GM23248 (cell line): Measurements from ENCODE around the gene GLT8D2. TPM values are rescaled to one million over a fixed set of nuclear protein-coding genes. Genes with fewer than 3 reads are reported as not detected.

ENCODE experiments used
- DNase-seq: peaks from one replicate; pipeline ENCODE4 v3.0.0-alpha.2; 2015
- H2AFZ ChIP-seq: fragments of 200-600 bp; sonication (generic); 2 replicates; pipeline ENCODE4 v1.6.1; 2016; ENCODE audit warnings: antibody characterized with exemption
- H3F3A ChIP-seq: fragments of 200-600 bp; sonication (generic); 2 replicates; pipeline ENCODE4 v1.6.1; 2016; ENCODE audit warnings: mild to moderate bottlenecking, antibody characterized with exemption, mixed run types; ENCODE audit not compliant: insufficient read depth
- H3K27ac ChIP-seq: fragments of 200-600 bp; sonication (generic); 2 replicates; pipeline ENCODE4 v1.5.1; 2016; ENCODE audit warnings: mild to moderate bottlenecking
- H3K27me3 ChIP-seq: fragments of 200-600 bp; sonication (generic); replicated peaks from 2 replicates; pipeline ENCODE4 v1.6.1; 2016; ENCODE audit warnings: mild to moderate bottlenecking; ENCODE audit not compliant: insufficient read depth
- H3K36me3 ChIP-seq: fragments of 200-600 bp; sonication (generic); 2 replicates; pipeline ENCODE4 v1.6.1; 2016; ENCODE audit warnings: low read depth, mild to moderate bottlenecking
- H3K4me1 ChIP-seq: fragments of 200-600 bp; sonication (generic); 2 replicates; pipeline ENCODE4 v1.6.1; 2016; ENCODE audit warnings: mild to moderate bottlenecking; ENCODE audit not compliant: insufficient read depth
- H3K4me2 ChIP-seq: fragments of 200-600 bp; sonication (generic); one replicate; pipeline ENCODE4 v1.6.1; 2016; ENCODE audit warnings: mild to moderate bottlenecking; ENCODE audit not compliant: unreplicated experiment
- H3K4me3 ChIP-seq: fragments of 200-600 bp; sonication (generic); 2 replicates; pipeline ENCODE4 v1.5.1; 2016; ENCODE audit warnings: mild to moderate bottlenecking
- H3K79me2 ChIP-seq: fragments of 200-600 bp; sonication (generic); 2 replicates; pipeline ENCODE4 v1.6.1; 2016; ENCODE audit warnings: mild to moderate bottlenecking; ENCODE audit not compliant: insufficient read depth
- H3K9ac ChIP-seq: fragments of 200-600 bp; sonication (generic); 2 replicates; pipeline ENCODE4 v1.6.1; 2016; ENCODE audit warnings: mild to moderate bottlenecking
- H3K9me2 ChIP-seq: fragments of 200-600 bp; sonication (generic); 2 replicates; pipeline ENCODE4 v1.6.1; 2016; ENCODE audit warnings: mixed run types, mild to moderate bottlenecking, moderate library complexity; ENCODE audit not compliant: insufficient read depth
- H3K9me3 ChIP-seq: fragments of 200-600 bp; sonication (generic); one replicate; pipeline ENCODE4 v1.6.1; 2017; ENCODE audit warnings: low read depth
- H4K20me1 ChIP-seq: fragments of 200-600 bp; sonication (generic); 2 replicates; pipeline ENCODE4 v1.6.0; 2016; ENCODE audit not compliant: insufficient read depth
- EZH2 ChIP-seq: fragments of 200-600 bp; sonication (generic); IDR thresholded peaks from 2 replicates; pipeline ENCODE4 v1.6.1; 2018; ENCODE audit warnings: antibody characterized with exemption, mild to moderate bottlenecking; ENCODE audit not compliant: insufficient read depth, poor library complexity, severe bottlenecking
- EZH2phosphoT487 ChIP-seq: fragments of 200-600 bp; sonication (generic); IDR thresholded peaks from 2 replicates; pipeline ENCODE4 v1.6.1; 2018; ENCODE audit warnings: antibody characterized with exemption, moderate library complexity, mild to moderate bottlenecking, low read depth; ENCODE audit not compliant: insufficient read depth
- WGBS, 2 experiments: methylation state at CpG; one replicate each; pipeline ENCODE4 v1.1.6; 2015 to 2017; ENCODE audit warnings: low lambda C conversion rate in 2 of 2, low coverage in 1 of 2; ENCODE audit errors: missing lambda C conversion rate in 2 of 2; 5-methylcytosine and 5-hydroxymethylcytosine counted together
- in situ Hi-C: fragments of 300-500 bp; cut with MboI; formaldehyde crosslinking; loops from 2 replicates; pipeline ENCODE4 v1.15.0; 2020
- polyA plus RNA-seq: library from polyadenylated mRNA; unstranded; fragments of >200 nt; fragmentation: Nextera tagmentation; extraction: Ambion mirVana; gene quantifications from 2 replicates; pipeline ENCODE4 v1.2.1, GENCODE V29; 2016
- total RNA-seq: library from RNA; depleted of rRNA; stranded (reverse); fragments of >200 nt; shearing (Covaris generic); gene quantifications from 2 replicates; pipeline ENCODE4 v1.2.3, GENCODE V29; 2014

The GLT8D2 gene
- total and polyA plus RNA-seq, 2 experiments from 2014 or later = 58.6 to 99.2 TPM

GRCh38 chr12:103962493-103962892, 87.5 kb downstream of the GLT8D2 start:
- Histone ChIP-seq H3K79me2 (peaks cover 51% of the 10 kb centered on the region), H3K27ac (no peak overlapping the region), H3K9me2 (no peaks in the 10 kb centered on the region), H3K9ac (no peak overlapping the region), H2AFZ (no peak overlapping the region), H3K36me3 (no peaks in the 10 kb centered on the region), H3K4me1 (peaks cover 18% of the 10 kb centered on the region), H3K4me3 (no peak overlapping the region), H3K4me2 (no peak overlapping the region), H3K27me3 (no peaks in the 10 kb centered on the region), H3K9me3 (no peaks in the 10 kb centered on the region), H3F3A (peaks cover 31% of the 10 kb centered on the region), H4K20me1 (no peaks in the 10 kb centered on the region)
- WGBS, 2 experiments = 0 to 9% methylated on average over 1 of the region's 1 CpG
- no peak for TF ChIP-seq EZH2phosphoT487
- in situ Hi-C loops = no loop called here
- DNase-seq = no peak

- H3K9me3 ChIP-seq = no peaks in the 10 kb centered on the region
- peaks cover 13% of the 10 kb centered on the region for H3K4me1 ChIP-seq
- no peak overlapping the region for H3K4me2 ChIP-seq
- H3K4me3 ChIP-seq = no peak overlapping the region
- H3K79me2 ChIP-seq = peaks cover 44% of the 10 kb centered on the region
- WGBS, 2 experiments = 80 to 81% methylated on average over 7 of the region's 7 CpGs
- no peak for TF ChIP-seq EZH2phosphoT487
- no peak for TF ChIP-seq EZH2
- H3K9ac ChIP-seq = no peak overlapping the region
- no peak overlapping the region for H3K27ac ChIP-seq
- no peak for DNase-seq
- H3K9me2 ChIP-seq = no peaks in the 10 kb centered on the region
- H4K20me1 ChIP-seq = no peaks in the 10 kb centered on the region
- in situ Hi-C loops = no loop called here
- H3K27me3 ChIP-seq = no peaks in the 10 kb centered on the region
- H2AFZ ChIP-seq = no peak overlapping the region
- H3F3A ChIP-seq = peaks cover 22% of the 10 kb centered on the region
- no peaks in the 10 kb centered on the region for H3K36me3 ChIP-seq
Measured at GRCh38 chr12:103960616-103961227, 89.3 kb downstream of the GLT8D2 start.

DNA sequence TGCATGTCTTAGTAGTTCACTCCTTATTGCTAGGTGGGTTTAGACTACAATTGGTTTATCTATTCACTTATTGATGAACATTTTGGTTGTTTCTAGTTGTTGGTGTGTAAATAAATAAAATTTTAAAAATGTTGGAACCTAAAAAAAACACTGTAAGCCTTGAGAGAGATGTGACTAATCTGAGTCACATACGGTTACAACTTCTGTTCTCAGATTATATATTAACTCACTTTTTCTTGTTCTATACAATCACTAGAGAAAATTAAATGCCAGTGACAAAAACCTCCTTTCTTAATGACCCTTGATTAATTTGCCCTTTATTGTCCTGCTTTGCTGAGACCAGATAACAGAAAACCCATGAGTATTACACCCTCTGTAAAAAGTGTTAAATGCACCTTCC, 91.4 kb downstream of the GLT8D2 start:
- H3K9me3 ChIP-seq = no peaks in the 10 kb centered on the region
- H2AFZ ChIP-seq = 0 out of 2 replicates have a peak overlapping the region, but pooled peaks have one; percentile 25
- H3K27me3 ChIP-seq = no peaks in the 10 kb centered on the region
- H3K79me2 ChIP-seq = peaks cover 45% of the 10 kb centered on the region
- H3K9ac ChIP-seq = no peak overlapping the region
- peak; percentile 23 for DNase-seq
- no peak overlapping the region for H3K4me2 ChIP-seq
- 16 to 18% methylated on average over 1 of the region's 1 CpG for WGBS, 2 experiments
- H3K4me3 ChIP-seq = no peak overlapping the region
- H3K4me1 ChIP-seq = peaks cover 12% of the 10 kb centered on the region
- H3F3A ChIP-seq = peaks cover 22% of the 10 kb centered on the region
- no peaks in the 10 kb centered on the region for H4K20me1 ChIP-seq
- H3K36me3 ChIP-seq = no peaks in the 10 kb centered on the region
- no peaks in the 10 kb centered on the region for H3K9me2 ChIP-seq
- peak overlapping the region; percentile 9; the same call in 1 of the 2 replicates for H3K27ac ChIP-seq
- TF ChIP-seq EZH2phosphoT487 = no peak
- TF ChIP-seq EZH2 = no peak
- in situ Hi-C loops = no loop called here

DNA sequence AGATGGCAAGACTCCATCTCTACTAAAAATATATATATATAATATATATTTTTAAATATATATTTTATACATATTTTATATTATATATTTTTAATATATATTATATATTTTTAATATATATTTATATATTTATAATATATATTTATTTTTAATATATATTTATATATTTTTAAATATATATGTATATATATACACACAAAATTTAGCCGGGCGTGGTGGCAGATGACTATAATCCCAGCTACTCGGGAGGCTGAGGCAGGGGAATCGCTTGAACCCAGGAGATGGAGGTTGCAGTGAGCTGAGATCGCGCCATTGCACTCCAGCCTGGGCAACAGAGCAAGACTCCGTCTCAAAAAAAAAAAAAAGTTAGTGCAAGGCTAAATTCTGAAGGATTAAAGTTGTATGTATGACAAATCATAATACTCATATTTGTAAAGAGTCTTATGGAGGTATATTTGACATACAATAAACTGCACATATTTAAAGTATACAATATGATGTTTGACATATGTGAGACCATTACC, 92.1 kb downstream of the GLT8D2 start:
- peak overlapping the region; percentile 97 for H2AFZ ChIP-seq
- in situ Hi-C loops = no loop called here
- no peaks in the 10 kb centered on the region for H4K20me1 ChIP-seq
- H3K79me2 ChIP-seq = peaks cover 43% of the 10 kb centered on the region
- no peak for DNase-seq
- TF ChIP-seq EZH2phosphoT487 = no peak
- TF ChIP-seq EZH2 = no peak
- H3F3A ChIP-seq = peaks cover 22% of the 10 kb centered on the region
- WGBS, 2 experiments = 94 to 95% methylated on average over 7 of the region's 7 CpGs
- H3K27ac ChIP-seq = peak overlapping the region; percentile 97
- H3K4me3 ChIP-seq = peak overlapping the region; percentile 88
- peak overlapping the region; percentile 98 for H3K4me2 ChIP-seq
- H3K9me3 ChIP-seq = no peaks in the 10 kb centered on the region
- no peaks in the 10 kb centered on the region for H3K27me3 ChIP-seq
- no peaks in the 10 kb centered on the region for H3K9me2 ChIP-seq
- peak overlapping the region; percentile 86 for H3K9ac ChIP-seq
- peaks cover 12% of the 10 kb centered on the region for H3K4me1 ChIP-seq
- no peaks in the 10 kb centered on the region for H3K36me3 ChIP-seq
